HG02763 (cell line): ENCODE data around the gene C11orf91.
"Not testable (repeated sequence)": the region's sequence is repeated elsewhere in the genome, so short reads cannot be mapped to it uniquely, and the experiment has no call there.

Source experiments
- ATAC-seq: cut with Tn5 transposase; IDR thresholded peaks from one replicate; pipeline ENCODE4 v1.9.1; 2021; ENCODE audit warnings: mild to moderate bottlenecking, moderate library complexity; ENCODE audit not compliant: unreplicated experiment

The C11orf91 gene

GRCh38 chr11:33698921-33699320 is 1.7 kb downstream of the C11orf91 start:
- no peak for ATAC-seq

- no peak for ATAC-seq
These were observed 2.6 kb downstream of the C11orf91 start for GRCh38 chr11:33697997-33698396.

- no peak for ATAC-seq
These were observed 3.5 kb downstream of the C11orf91 start for GRCh38 chr11:33696931-33697638.

GRCh38 chr11:33696411-33696810 is 4.2 kb downstream of the C11orf91 start:
- ATAC-seq: no peak

- ATAC-seq: no peak
These were observed 5.5 kb downstream of the C11orf91 start for GRCh38 chr11:33695051-33695566.

- no peak for ATAC-seq
These were observed 6.1 kb downstream of the C11orf91 start for GRCh38 chr11:33694346-33695050.

GRCh38 chr11:33692541-33692940 is 8.1 kb downstream of the C11orf91 start:
- ATAC-seq: no peak

GRCh38 chr11:33692013-33692504 is 8.6 kb downstream of the C11orf91 start:
- ATAC-seq: no peak

GRCh38 chr11:33691066-33691864 is 9.4 kb downstream of the C11orf91 start:
- ATAC-seq: no peak

- ATAC-seq: no peak
These were observed 10.1 kb downstream of the C11orf91 start for GRCh38 chr11:33690290-33691065.

- ATAC-seq: no peak
These were observed 11.1 kb downstream of the C11orf91 start for GRCh38 chr11:33689501-33689900.

- ATAC-seq: no peak
These were observed 11.5 kb downstream of the C11orf91 start for GRCh38 chr11:33689085-33689484.

GRCh38 chr11:33687733-33688479 is 12.7 kb downstream of the C11orf91 start:
- no peak for ATAC-seq

- no peak for ATAC-seq
These were observed 15.5 kb downstream of the C11orf91 start for GRCh38 chr11:33685082-33685481.

- no peak for ATAC-seq
These were observed 16.5 kb downstream of the C11orf91 start for GRCh38 chr11:33684003-33684706.

GRCh38 chr11:33682446-33682845 is 18.2 kb downstream of the C11orf91 start:
- no peak for ATAC-seq

- no peak for ATAC-seq
These were observed 18.6 kb downstream of the C11orf91 start for GRCh38 chr11:33682019-33682418.

GRCh38 chr11:33678616-33679015 is 22.0 kb downstream of the C11orf91 start:
- not testable (repeated sequence) for ATAC-seq
